Effector memory CD8-positive, alpha-beta T cell (primary cell): ENCODE measurements around the gene DMPK.

Experiments
- ATAC-seq: fragments of 150-1000 bp; cut with Tn5 transposase; replicated peaks from 2 replicates; pipeline ENCODE4 v1.10.0; 2021; ENCODE audit warnings: mild to moderate bottlenecking, moderate library complexity
- DNase-seq, 3 experiments: peaks; one replicate each; pipeline ENCODE4 v3.0.0; 2021
- H3K27ac Mint-ChIP-seq, 2 donors: one replicate each; pipeline ENCODE4 v1.8.0; 2022; ENCODE audit warnings: mild to moderate bottlenecking in 2 of 2, mixed read lengths in 2 of 2, moderate library complexity in 2 of 2
- H3K27me3 Mint-ChIP-seq, 2 donors: one replicate each; pipeline ENCODE4 v1.8.0; 2022; ENCODE audit warnings: mixed read lengths in 2 of 2
- H3K36me3 Mint-ChIP-seq: one replicate; pipeline ENCODE4 v1.8.0; 2022; ENCODE audit warnings: mild to moderate bottlenecking, moderate library complexity, mixed read lengths; ENCODE audit not compliant: insufficient read depth
- H3K4me1 Mint-ChIP-seq, 2 donors: one replicate each; pipeline ENCODE4 v1.8.0; 2022; ENCODE audit warnings: low read depth in 2 of 2, mixed read lengths in 2 of 2
- H3K4me3 Mint-ChIP-seq, 2 donors: one replicate each; pipeline ENCODE4 v1.8.0; 2022; ENCODE audit warnings: mild to moderate bottlenecking in 2 of 2, mixed read lengths in 2 of 2, moderate library complexity in 2 of 2
- H3K9me3 Mint-ChIP-seq, 2 donors: one replicate each; pipeline ENCODE4 v1.8.0; 2022; ENCODE audit warnings: mixed read lengths in 2 of 2

Gene DMPK

DNA sequence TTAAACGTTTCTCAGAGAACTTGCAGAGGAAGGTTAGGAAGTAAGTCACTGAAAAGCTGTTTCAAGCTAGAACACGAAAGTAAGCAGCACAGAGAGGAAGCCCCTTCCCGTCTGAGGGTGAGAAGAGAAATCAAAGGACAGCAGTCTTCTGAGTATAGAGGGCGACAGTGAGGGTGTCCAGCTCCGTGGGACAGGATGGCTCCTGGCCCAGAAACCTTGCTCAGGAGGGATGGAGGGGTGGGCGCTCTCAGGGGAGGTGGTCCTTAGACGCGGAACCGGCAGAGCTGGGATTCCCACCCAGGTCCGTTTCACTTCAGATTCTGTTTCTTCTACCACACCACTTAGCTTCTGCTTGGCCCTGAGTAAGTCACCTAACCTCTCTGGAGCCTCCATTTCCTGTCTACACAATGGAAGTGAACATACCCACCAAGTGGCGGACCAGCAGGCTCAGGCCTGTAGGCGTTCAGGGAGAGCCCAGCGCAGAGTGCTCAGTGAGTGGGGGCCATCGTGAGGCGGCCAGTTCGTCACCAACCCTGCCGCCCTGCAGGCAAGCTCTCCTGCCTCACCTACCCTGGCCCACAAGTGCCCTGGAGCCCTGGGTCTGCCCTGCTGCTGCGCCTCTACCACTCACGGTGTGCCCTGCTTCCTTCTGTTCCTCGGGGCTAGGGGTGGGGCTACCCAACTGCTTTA, 38.3 kb upstream of the DMPK start:
- Mint-ChIP-seq H3K27me3 (no peaks in the 10 kb centered on the region), H3K4me3 (no peak overlapping the region), H3K27ac (no peak overlapping the region), H3K4me1 (peaks cover 0 to 5% of the 10 kb centered on the region in 2 donors), H3K9me3 (no peaks in the 10 kb centered on the region), H3K36me3 (peaks cover 14% of the 10 kb centered on the region)
- no peak for ATAC-seq
- DNase-seq = no peak

- Mint-ChIP-seq H3K27ac (peak overlapping the region in 1 of 2 donors; percentile 20), H3K36me3 (peaks cover 14% of the 10 kb centered on the region)
- no peak for ATAC-seq
Measured at GRCh38 chr19:45819769-45820168, 37.5 kb upstream of the DMPK start.

GRCh38 chr19:45817725-45818301, 35.5 kb upstream of the DMPK start:
- DNase-seq (no peak), ATAC-seq (peak; percentile 10)
- Mint-ChIP-seq H3K27me3 (no peaks in the 10 kb centered on the region), H3K36me3 (peaks cover 18% of the 10 kb centered on the region), H3K4me1 (peaks cover 0 to 4% of the 10 kb centered on the region in 2 donors), H3K9me3 (no peaks in the 10 kb centered on the region), H3K4me3 (no peak overlapping the region), H3K27ac (peak overlapping the region in 1 of 2 donors; percentile 49)

More at GRCh38 chr19:45819769-45820168, 37.5 kb upstream of the DMPK start:
- no peaks in the 10 kb centered on the region for H3K9me3 Mint-ChIP-seq
- H3K4me1 Mint-ChIP-seq = peaks cover 0 to 5% of the 10 kb centered on the region in 2 donors
- H3K4me3 Mint-ChIP-seq = no peak overlapping the region
- DNase-seq = no peak
- no peaks in the 10 kb centered on the region for H3K27me3 Mint-ChIP-seq

- no peak overlapping the region for H3K4me3 Mint-ChIP-seq
- peaks cover 18% of the 10 kb centered on the region for H3K36me3 Mint-ChIP-seq
- ATAC-seq (peak; percentile 100), DNase-seq (peak; percentile 96)
- H3K9me3 Mint-ChIP-seq = no peaks in the 10 kb centered on the region
- H3K27ac Mint-ChIP-seq = peak overlapping the region in 1 of 2 donors; percentile 49
- peaks cover 0 to 4% of the 10 kb centered on the region in 2 donors for H3K4me1 Mint-ChIP-seq
- no peaks in the 10 kb centered on the region for H3K27me3 Mint-ChIP-seq
Measured at GRCh38 chr19:45817010-45817724, 34.9 kb upstream of the DMPK start.

GRCh38 chr19:45816236-45817009, 34.1 kb upstream of the DMPK start:
- Mint-ChIP-seq H3K27me3 (no peaks in the 10 kb centered on the region), H3K4me3 (no peak overlapping the region), H3K27ac (no peak overlapping the region), H3K4me1 (peaks cover 0 to 4% of the 10 kb centered on the region in 2 donors), H3K9me3 (no peaks in the 10 kb centered on the region), H3K36me3 (peaks cover 18% of the 10 kb centered on the region)
- ATAC-seq (no peak), DNase-seq (no peak)

DNA sequence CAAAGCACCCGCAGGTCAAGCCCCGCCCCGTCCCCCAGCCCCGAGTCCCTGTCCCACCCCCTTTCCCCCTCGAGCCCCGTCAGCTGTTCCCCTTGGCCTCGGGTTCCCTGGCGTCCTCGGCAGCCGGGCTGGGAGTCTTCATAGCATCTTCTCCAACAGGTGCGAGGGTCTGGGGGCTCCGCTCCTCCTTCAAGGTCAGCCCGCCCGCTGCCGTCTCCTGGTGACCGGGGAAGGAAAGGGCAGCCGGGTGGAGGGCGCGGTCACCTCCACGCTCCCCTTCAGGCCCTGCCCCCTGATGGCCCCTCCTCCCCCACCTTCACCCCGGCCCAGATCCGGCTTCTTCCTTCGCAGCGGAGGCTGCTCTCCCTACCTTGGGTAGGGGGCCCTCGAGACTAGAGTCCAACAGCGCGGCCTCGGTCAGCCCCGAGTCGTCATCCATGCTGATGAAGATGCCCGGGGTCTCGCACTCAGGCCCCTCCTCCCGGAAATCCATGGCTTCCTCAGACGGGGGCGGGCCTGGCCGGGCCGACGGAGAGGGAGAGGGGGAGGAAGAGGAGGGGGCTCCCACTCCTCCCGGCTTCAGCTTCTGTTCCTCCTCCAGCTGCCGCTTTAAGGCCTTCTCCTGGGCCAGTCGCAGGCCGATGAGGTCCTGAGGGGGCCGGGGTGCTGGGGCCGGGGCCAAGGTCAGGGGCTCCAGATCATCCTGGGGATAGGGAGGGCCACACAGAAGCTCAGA, 33.4 kb upstream of the DMPK start:
- peaks cover 19% of the 10 kb centered on the region for H3K36me3 Mint-ChIP-seq
- H3K27me3 Mint-ChIP-seq = no peaks in the 10 kb centered on the region
- no peak overlapping the region for H3K4me3 Mint-ChIP-seq
- no peak overlapping the region for H3K27ac Mint-ChIP-seq
- ATAC-seq (no peak), DNase-seq (no peak)
- H3K4me1 Mint-ChIP-seq = peaks cover 0 to 2% of the 10 kb centered on the region in 2 donors
- no peaks in the 10 kb centered on the region for H3K9me3 Mint-ChIP-seq

GRCh38 chr19:45814851-45815480, 32.7 kb upstream of the DMPK start, which contains the start of gene RSPH6A:
Gene RSPH6A (minus strand): TSS chr19:45815308. CDS start chr19:45815176, 132 bp downstream.
- H3K27me3 Mint-ChIP-seq = no peaks in the 10 kb centered on the region
- ATAC-seq (no peak), DNase-seq (no peak)
- H3K4me1 Mint-ChIP-seq = peaks cover 0 to 2% of the 10 kb centered on the region in 2 donors
- no peaks in the 10 kb centered on the region for H3K9me3 Mint-ChIP-seq
- no peak within 1 kb of the TSS for H3K4me3 Mint-ChIP-seq
- no peak within 1 kb of the TSS for H3K27ac Mint-ChIP-seq
- H3K36me3 Mint-ChIP-seq = peaks cover 19% of the 10 kb centered on the region

- DNase-seq (no peak), ATAC-seq (no peak)
- Mint-ChIP-seq H3K27ac (no peak overlapping the region), H3K4me3 (no peak overlapping the region), H3K4me1 (peaks cover 0 to 2% of the 10 kb centered on the region in 2 donors), H3K36me3 (peaks cover 19% of the 10 kb centered on the region), H3K9me3 (no peaks in the 10 kb centered on the region), H3K27me3 (no peaks in the 10 kb centered on the region)
Measured at GRCh38 chr19:45814166-45814780, 32.0 kb upstream of the DMPK start.

- H3K27me3 Mint-ChIP-seq = no peaks in the 10 kb centered on the region
- no peak overlapping the region for H3K4me3 Mint-ChIP-seq
- ATAC-seq (no peak), DNase-seq (no peak)
- peaks cover 0 to 2% of the 10 kb centered on the region in 2 donors for H3K4me1 Mint-ChIP-seq
- no peaks in the 10 kb centered on the region for H3K9me3 Mint-ChIP-seq
- peaks cover 14% of the 10 kb centered on the region for H3K36me3 Mint-ChIP-seq
- no peak overlapping the region for H3K27ac Mint-ChIP-seq
Measured at GRCh38 chr19:45812297-45812696, 30.0 kb upstream of the DMPK start.

- no peak overlapping the region for H3K27ac Mint-ChIP-seq
- no peak overlapping the region for H3K4me3 Mint-ChIP-seq
- H3K27me3 Mint-ChIP-seq = no peaks in the 10 kb centered on the region
- H3K4me1 Mint-ChIP-seq = no peaks in the 10 kb centered on the region
- H3K36me3 Mint-ChIP-seq = peaks cover 9% of the 10 kb centered on the region
- DNase-seq = no peak
- no peak for ATAC-seq
- no peaks in the 10 kb centered on the region for H3K9me3 Mint-ChIP-seq
Measured at GRCh38 chr19:45809643-45810159, 27.4 kb upstream of the DMPK start.

- Mint-ChIP-seq H3K4me3 (no peak overlapping the region), H3K9me3 (no peaks in the 10 kb centered on the region), H3K27ac (no peak overlapping the region), H3K4me1 (no peaks in the 10 kb centered on the region), H3K36me3 (peaks cover 3% of the 10 kb centered on the region), H3K27me3 (peaks cover 10 to 14% of the 10 kb centered on the region in 2 donors)
- ATAC-seq (no peak), DNase-seq (no peak)
Measured at GRCh38 chr19:45805719-45806118, 23.4 kb upstream of the DMPK start.

DNA sequence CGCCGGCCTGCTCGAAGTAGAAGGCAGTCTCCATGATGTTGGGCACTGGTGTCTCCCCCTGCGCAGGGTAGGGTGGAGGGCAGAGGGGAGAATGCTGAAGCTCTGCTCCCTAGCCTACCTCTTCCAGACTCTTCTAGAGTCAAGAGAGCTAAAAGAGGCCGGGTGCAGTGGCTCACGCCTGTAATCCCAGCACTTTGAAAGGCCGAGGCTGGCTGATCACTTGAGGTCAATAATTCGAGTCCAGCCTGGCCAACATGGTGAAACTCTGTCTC, 22.6 kb upstream of the DMPK start:
- Mint-ChIP-seq H3K4me3 (no peak overlapping the region), H3K4me1 (no peaks in the 10 kb centered on the region), H3K36me3 (no peaks in the 10 kb centered on the region), H3K27ac (no peak overlapping the region), H3K9me3 (no peaks in the 10 kb centered on the region), H3K27me3 (peaks cover 10 to 19% of the 10 kb centered on the region in 2 donors)
- ATAC-seq = no peak
- DNase-seq = no peak
